ENCODE measurements around the gene GPHN. TPM values are rescaled to one million over a fixed set of nuclear protein-coding genes. Genes with fewer than 3 reads are reported as not detected.

GPHN gene
- total RNA-seq, 4 donors from 2014 or later: 16.7 to 34.8 (median 27.0) TPM

DNA sequence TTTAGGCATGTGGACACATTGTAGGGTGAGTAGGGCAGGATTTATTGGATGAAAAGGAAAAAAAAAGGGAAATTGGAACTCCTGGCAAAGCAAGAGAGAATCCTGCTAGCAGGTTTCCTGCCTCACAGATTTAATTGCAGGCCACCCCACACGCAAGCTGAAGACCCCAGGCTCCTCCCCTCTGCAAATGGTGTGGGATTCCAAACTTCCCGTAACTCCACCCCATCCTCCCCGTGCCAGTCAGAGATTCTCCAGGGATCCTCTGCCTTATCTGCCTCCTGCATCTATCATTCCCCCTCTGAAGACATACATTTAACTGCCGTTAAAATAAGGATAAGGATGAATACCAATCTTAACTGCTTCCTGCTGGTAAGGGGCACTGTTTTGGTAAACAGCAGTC, 431.5 kb downstream of the GPHN start:
- DNase-seq (ENCODE audit: low spot score in 2 of 2): no peak
- H3K36me3 ChIP-seq: peaks cover 25% of the 10 kb centered on the region
- no peak overlapping the region for H3K4me3 ChIP-seq
- no peaks in the 10 kb centered on the region for H3K4me1 ChIP-seq
- H3K27me3 ChIP-seq: no peaks in the 10 kb centered on the region
- H3K27ac ChIP-seq: no peak overlapping the region
- WGBS: 68% methylated on average over 4 of the region's 4 CpGs
- peaks cover 30% of the 10 kb centered on the region for H3K9me3 ChIP-seq
- TF ChIP-seq POLR2A (IDR thresholded peaks at IDR 0.05) (no peak), CTCF (IDR thresholded peaks at IDR 0.05) (no peak), POLR2AphosphoS5 (IDR thresholded peaks at IDR 0.05) (no peak), EP300 (IDR thresholded peaks at IDR 0.05) (no peak)

DNA sequence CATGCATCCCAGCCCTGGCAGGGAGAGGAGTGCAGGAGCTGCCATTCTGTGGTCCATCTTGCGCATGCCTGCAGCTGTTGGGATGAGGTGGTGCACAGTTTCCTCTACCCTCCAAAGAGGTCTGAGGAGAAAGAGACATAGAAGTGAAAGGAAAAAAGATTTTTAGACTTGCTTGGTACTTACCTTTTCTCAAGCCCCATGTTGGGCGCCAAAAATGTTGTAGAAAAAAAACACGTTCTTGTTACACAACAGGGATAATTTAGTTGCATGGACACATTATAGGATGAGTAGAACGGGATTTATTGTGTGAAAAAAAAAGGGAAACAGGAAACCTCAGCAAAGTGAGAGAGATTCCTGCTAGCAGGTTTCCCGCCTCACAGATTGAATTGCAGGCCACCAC, 436.9 kb downstream of the GPHN start:
- DNase-seq (ENCODE audit: low spot score in 2 of 2): no peak
- Histone ChIP-seq H3K27me3 (no peaks in the 10 kb centered on the region), H3K36me3 (peaks cover 37% of the 10 kb centered on the region), H3K9me3 (peaks cover 44% of the 10 kb centered on the region), H3K27ac (no peak overlapping the region), H3K4me1 (no peaks in the 10 kb centered on the region), H3K4me3 (no peak overlapping the region)
- TF ChIP-seq EP300 (IDR thresholded peaks at IDR 0.05) (no peak), POLR2A (IDR thresholded peaks at IDR 0.05) (no peak), CTCF (IDR thresholded peaks at IDR 0.05) (no peak), POLR2AphosphoS5 (IDR thresholded peaks at IDR 0.05) (no peak)
- 94% methylated on average over 5 of the region's 5 CpGs for WGBS

DNA sequence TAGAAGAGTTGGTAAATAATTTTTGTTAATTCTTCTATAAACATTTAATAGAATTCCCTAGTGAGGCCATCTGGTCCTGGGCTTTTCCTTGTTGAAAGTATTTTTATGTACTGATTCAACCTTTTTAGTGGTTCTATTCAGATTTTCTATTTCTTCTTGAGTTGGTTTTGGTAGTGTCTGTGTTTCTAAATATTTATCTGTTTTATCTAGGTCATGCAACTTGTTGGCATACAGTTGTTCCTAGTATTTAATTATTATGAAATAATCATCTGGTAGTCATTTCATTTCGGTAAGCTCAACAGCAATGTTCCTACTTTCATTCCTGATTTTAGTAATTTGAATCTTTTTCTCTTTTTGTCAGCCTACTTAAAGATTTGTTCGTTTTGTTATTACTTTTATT, 447.2 kb downstream of the GPHN start:
- Histone ChIP-seq H3K4me3 (no peak overlapping the region), H3K27ac (no peak overlapping the region), H3K36me3 (no peaks in the 10 kb centered on the region), H3K4me1 (no peaks in the 10 kb centered on the region), H3K27me3 (no peaks in the 10 kb centered on the region), H3K9me3 (peaks cover 19% of the 10 kb centered on the region)
- 61% methylated on average over 2 of the region's 2 CpGs for WGBS
- TF ChIP-seq CTCF (IDR thresholded peaks at IDR 0.05) (no peak), EP300 (IDR thresholded peaks at IDR 0.05) (no peak), POLR2AphosphoS5 (IDR thresholded peaks at IDR 0.05) (no peak), POLR2A (IDR thresholded peaks at IDR 0.05) (no peak)
- no peak for DNase-seq (ENCODE audit: low spot score in 2 of 2)

GRCh38 chr14:66959437-66960050, 451.6 kb downstream of the GPHN start:
- H3K27ac ChIP-seq: no peak overlapping the region
- TF ChIP-seq POLR2A (IDR thresholded peaks at IDR 0.05): no peak
- no peak for TF ChIP-seq EP300 (IDR thresholded peaks at IDR 0.05)
- TF ChIP-seq CTCF (IDR thresholded peaks at IDR 0.05): no peak
- no peak for TF ChIP-seq POLR2AphosphoS5 (IDR thresholded peaks at IDR 0.05)
- H3K4me3 ChIP-seq: no peak overlapping the region
- H3K36me3 ChIP-seq: no peaks in the 10 kb centered on the region
- H3K9me3 ChIP-seq: peaks cover 19% of the 10 kb centered on the region
- no peaks in the 10 kb centered on the region for H3K4me1 ChIP-seq
- H3K27me3 ChIP-seq: no peaks in the 10 kb centered on the region
- WGBS: 85% methylated on average over 3 of the region's 3 CpGs
- DNase-seq (ENCODE audit: low spot score in 2 of 2): no peak

- no peak overlapping the region for H3K4me3 ChIP-seq
- no peak for TF ChIP-seq CTCF (IDR thresholded peaks at IDR 0.05)
- no peak for TF ChIP-seq POLR2A (IDR thresholded peaks at IDR 0.05)
- TF ChIP-seq EP300 (IDR thresholded peaks at IDR 0.05): no peak
- no peak for TF ChIP-seq POLR2AphosphoS5 (IDR thresholded peaks at IDR 0.05)
Measured at GRCh38 chr14:66965831-66966230, 457.9 kb downstream of the GPHN start.

More at GRCh38 chr14:66965831-66966230, 457.9 kb downstream of the GPHN start:
- no peak for DNase-seq (ENCODE audit: low spot score in 2 of 2)
- Histone ChIP-seq H3K4me1 (no peaks in the 10 kb centered on the region), H3K9me3 (no peaks in the 10 kb centered on the region), H3K27ac (no peak overlapping the region), H3K27me3 (no peaks in the 10 kb centered on the region), H3K36me3 (no peaks in the 10 kb centered on the region)
